Activated T-cell treated with anti-CD3 and anti-CD28 coated beads for 24 hours (primary cell): Measurements from ENCODE around the gene TMX4.
"Not testable (repeated sequence)": the region's sequence is repeated elsewhere in the genome, so short reads cannot be mapped to it uniquely, and the experiment has no call there.

Experiments
- DNase-seq: peaks from one replicate; pipeline ENCODE4 v3.0.0-alpha.2; 2020; ENCODE audit warnings: low read depth

TMX4 gene, protein sequence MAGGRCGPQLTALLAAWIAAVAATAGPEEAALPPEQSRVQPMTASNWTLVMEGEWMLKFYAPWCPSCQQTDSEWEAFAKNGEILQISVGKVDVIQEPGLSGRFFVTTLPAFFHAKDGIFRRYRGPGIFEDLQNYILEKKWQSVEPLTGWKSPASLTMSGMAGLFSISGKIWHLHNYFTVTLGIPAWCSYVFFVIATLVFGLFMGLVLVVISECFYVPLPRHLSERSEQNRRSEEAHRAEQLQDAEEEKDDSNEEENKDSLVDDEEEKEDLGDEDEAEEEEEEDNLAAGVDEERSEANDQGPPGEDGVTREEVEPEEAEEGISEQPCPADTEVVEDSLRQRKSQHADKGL

DNA sequence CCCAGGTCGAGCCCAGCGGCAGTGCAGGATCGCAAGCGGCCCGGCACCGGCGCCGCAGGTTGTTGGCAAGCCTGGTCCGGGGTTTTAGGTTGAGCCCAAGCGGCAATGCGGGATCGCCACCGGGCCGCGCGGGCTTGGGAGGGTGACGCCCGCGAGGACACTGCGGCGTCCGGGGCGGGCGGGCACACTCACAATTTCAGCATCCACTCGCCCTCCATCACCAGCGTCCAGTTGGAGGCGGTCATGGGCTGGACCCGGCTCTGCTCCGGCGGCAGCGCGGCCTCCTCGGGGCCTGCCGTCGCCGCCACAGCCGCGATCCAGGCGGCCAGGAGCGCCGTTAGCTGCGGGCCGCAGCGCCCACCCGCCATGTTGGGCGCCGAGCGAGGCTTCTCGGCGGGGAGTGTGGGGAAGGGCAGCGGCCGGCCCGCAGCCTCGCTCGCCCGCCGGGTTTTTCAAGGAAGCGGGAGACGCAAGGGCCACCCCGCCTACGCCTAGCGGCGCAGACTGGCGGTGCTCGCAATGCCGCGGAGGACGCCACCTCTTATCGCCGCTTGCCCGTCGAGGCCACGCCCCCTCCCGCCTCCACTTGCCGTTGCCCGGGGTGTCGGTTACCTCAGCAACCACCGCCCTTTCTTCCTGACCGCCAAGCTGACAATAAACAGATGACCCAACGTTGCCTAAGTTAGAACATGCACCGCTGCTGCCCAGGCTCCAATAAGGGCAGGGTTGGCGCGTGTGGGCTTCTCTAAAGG, at the start of gene TMX4:
Gene TMX4, minus strand, starts transcription at position 516 of the 752 bp plus-strand sequence. Its CDS starts 148 bp downstream, at position 368.
- peak; percentile 85 for DNase-seq

GRCh38 chr20:8067082-8067481, 47.5 kb upstream of the TMX4 start:
- DNase-seq = no peak

DNA sequence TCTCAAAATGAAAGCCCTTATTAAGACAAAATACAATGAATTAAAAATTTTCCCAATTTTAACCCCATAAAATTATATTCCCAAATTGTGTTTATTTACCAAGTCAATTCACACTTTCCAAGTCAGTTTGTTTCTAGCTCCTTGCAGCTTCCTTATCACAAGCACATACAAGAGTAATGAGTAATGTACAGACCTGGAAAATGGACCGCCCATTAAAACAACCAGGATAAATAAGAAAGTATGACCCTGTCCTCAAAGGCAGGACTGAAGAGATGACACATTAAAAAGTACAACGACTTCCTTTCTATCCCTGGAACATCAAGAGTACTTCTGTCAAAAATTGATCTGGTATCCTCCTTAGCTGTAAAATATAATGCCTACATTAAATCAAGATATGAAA, 47.1 kb upstream of the TMX4 start:
- no peak for DNase-seq

GRCh38 chr20:8065691-8066090, 46.1 kb upstream of the TMX4 start:
- DNase-seq = no peak

DNA sequence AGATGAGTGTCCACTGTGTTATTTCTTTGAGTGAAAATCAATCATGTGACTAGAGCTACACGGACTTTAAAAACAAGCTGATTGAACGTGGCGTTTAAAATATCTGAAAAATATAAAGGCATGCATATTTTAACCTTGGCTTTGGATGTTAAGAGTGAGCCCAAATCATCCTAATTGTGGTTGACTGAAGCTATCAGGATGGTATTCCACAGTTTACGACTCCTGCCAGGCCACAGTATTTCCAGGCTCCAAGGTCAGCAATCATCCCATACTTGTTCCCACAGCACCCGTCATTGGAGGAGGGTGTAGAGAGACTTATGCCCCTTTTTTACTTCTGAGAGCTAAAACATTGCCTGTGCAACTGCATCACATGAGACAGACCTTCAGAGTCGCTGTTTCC, 43.2 kb upstream of the TMX4 start:
- no peak for DNase-seq

GRCh38 chr20:8061861-8062518, 42.4 kb upstream of the TMX4 start:
- DNase-seq = no peak

- no peak for DNase-seq
These were observed 41.4 kb upstream of the TMX4 start for GRCh38 chr20:8060977-8061376.

DNA sequence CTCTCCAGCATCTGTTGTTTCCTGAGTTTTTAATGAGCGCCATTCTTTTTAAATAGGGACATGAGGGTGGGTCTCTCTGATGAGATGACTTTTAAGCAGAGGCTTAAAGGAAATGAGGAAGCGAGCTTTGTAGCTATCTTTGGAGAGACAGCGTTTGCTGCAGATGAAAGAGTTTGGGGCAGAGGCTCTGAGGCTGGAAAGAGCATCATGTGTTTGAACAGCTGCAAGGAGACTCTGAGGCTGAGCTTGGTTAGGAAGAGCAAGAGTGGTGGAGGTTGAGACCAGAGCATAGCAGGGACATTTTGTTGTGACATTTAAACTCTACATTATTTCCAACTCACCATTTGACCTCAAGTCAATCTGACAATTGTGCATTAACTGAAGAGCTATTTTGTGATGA, 38.3 kb upstream of the TMX4 start:
- no peak for DNase-seq

- DNase-seq = no peak
These were observed 35.5 kb upstream of the TMX4 start for GRCh38 chr20:8055096-8055495.

GRCh38 chr20:8050157-8050837, 30.7 kb upstream of the TMX4 start:
- no peak for DNase-seq

DNA sequence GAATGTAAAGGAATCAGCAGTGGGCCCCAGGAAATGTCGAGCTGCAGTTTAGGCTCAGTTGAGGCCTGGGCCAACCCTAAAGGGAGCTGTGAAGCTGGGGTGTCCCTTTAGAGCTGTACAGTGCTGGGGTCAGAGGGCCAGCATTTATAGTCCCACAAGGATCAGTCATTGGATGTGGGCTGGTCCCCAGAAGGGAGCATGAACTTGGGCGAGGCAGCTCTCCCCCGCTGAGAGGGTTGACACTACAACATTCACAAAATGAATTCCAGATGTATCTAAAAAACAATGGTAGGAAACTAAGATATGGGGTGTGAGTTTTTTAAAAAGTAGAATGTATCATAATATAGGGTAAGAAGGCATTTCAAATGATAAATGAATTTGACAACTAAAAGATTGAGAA, 29.7 kb upstream of the TMX4 start:
- DNase-seq = no peak

DNA sequence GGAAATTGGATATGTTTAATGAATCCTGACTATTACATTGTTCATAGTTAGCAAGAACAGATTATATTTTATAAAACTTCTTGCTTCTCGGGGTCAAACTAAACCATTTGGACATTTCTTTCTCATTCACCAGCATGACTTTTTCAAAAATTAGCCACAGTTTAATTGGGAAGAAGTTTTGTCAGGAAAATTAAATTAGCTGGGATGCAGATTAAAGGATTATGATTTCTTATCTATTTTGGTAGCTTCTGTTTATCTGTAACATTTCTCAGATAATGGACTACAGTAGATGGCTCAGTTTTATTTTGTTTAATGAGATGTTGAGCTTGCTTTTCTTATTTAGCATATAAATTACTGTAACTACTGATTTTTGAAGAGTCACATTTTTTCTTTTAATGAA, 26.4 kb upstream of the TMX4 start:
- no peak for DNase-seq

DNA sequence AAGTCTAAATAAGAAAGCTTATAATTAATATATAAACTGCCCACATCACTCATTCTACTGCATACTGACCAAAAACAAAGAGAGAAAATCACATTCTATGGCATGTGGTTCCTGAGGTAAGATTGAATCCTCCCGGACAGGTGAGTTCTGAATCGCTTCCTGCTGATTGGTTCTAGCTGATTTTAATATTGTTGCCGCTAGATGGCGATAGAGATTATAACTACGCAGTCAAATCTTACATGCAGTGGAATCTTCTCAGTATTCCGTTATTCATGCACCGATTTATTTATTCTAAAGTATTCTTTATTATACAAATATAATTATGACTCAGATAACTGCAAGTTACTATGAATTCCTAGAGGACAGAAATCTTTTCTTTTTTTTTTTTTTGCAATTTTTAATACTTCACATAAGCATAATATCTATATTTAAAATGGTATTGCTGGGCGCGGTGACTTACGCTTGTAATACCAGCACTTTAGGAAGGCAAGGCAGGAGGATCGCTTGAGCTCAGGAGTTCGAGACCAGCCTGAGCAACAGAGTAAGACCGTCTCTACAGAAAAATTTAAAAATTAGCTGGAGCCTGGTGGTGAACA, 24.2 kb upstream of the TMX4 start:
- DNase-seq = peak; percentile 16

GRCh38 chr20:8039042-8039441, 19.5 kb upstream of the TMX4 start:
- no peak for DNase-seq

GRCh38 chr20:8036771-8037170, 17.2 kb upstream of the TMX4 start:
- DNase-seq = no peak

- DNase-seq = no peak
These were observed 13.7 kb upstream of the TMX4 start for GRCh38 chr20:8033151-8033841.

- DNase-seq = no peak
These were observed 12.9 kb upstream of the TMX4 start for GRCh38 chr20:8032499-8032898.

- DNase-seq = not testable (repeated sequence)
These were observed 12.0 kb upstream of the TMX4 start for GRCh38 chr20:8031539-8031938.

DNA sequence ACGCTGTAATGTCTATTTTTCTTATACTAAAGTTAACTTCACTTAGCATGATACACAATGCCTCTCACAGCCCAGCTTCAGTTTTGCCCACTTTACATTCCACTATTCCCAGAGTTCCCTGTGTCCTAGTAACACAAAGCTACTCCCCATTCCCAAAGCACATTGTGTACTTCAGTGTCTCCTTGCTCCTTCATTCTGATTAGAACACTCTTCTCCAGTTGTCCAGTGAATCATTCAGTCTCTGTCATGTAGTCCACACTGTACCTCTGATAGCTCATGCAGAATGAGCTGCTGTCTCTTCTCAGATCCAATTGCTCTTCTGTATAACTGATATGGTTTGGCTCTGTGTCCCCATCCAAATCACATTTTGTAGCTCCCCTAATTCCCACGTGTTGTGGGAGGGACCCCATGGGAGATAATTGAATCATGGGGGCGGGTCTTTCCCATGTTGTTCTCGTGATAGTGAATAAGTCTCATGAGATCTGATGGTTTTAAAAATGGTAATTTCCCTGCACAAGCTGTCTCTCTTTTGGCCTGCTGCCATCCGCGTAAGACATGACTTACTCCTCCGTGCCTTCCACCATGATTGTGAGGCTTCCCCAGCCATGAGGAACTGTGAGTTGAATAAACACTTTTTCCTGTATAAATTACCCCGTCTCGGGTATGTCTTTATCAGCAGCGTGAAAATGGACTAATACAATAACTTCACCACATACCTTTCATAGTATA, 2.1 kb upstream of the TMX4 start:
- no peak for DNase-seq

DNA sequence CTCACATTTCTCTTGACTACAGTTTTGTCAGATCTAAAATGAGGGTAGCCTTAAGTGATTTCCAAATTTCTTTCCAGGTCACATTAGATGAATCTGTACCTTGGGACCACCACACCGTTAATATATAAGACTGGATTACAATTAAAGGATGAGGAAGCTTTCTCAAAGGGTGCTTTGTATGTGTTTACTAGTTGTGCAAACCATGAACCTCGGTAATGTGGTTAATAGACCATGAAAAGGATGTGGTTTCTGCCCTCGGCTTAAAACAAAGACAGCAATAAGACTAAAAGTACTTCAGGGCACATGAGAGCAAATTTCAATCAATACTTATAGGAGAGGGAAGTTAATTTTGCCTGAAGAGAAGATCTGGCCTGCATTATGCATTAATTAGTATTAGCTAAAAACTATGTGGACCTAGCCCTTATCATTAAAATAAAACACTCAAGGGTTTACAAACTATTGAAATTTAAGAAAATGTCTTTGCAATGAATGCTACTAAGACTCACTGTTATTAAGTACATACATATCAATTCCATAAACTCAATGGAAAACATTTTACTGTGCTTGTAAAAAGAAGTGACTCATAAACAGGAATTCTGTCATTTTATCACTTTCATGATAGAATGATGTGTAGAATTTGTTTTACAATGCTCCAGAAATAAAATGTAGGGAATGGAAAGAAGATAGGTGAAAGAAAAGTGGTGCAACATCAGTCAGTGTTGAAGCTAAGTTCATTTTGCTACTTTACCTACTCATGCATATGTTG, 936 bp upstream of the TMX4 start:
- no peak for DNase-seq
